K562 (cell line): ENCODE data around the gene GGCT. TPM values are rescaled to one million over a fixed set of nuclear protein-coding genes. Genes with fewer than 3 reads are reported as not detected.

Experiments
- ATAC-seq: fragments of 200-7000 bp; cut with Tn5 transposase; 3 replicates; pipeline ENCODE4 v1.9.1; 2020; ENCODE audit warnings: moderate library complexity
- BruUV-seq: library from RNA; stranded (reverse); fragments of 400-500 nt; replicated peaks from 2 replicates; lab custom pipeline; 2021; lab: Mats Ljungman, UMichigan
- CTCF ChIA-PET: fragments of 300-600 bp; formaldehyde crosslinking; extraction: SDS; loops from one replicate; lab custom pipeline; 2021; ENCODE audit warnings: low intra/inter-chr PET ratio; lab: Yijun Ruan, JAX
- POLR2A ChIA-PET: fragments of 300-600, 350-650 bp; sonication (Branson Sonifier 250); formaldehyde crosslinking; extraction: SDS; loops from one replicate; lab custom pipeline; 2021; ENCODE audit warnings: antibody characterized with exemption, inconsistent platforms; lab: Yijun Ruan, JAX
- DNase-seq, 4 experiments: peaks; one replicate each; pipeline versions ENCODE4 v3.0.0 to v3.0.0-alpha.2; 2011 to 2018; ENCODE audit warnings: low spot score in 3 of 4, mixed read lengths in 3 of 4; ENCODE audit errors: extremely low read depth in 1 of 4
- FAIRE-seq: peaks from 2 replicates; lab custom pipeline; 2011; peaks lifted over from hg19 to GRCh38; lab: Jason Lieb, UNC
- H2AFZ ChIP-seq: 2 replicates; pipeline ENCODE4 v1.6.0; 2011; ENCODE audit warnings: low read depth, low read length, control low read depth, inconsistent platforms
- H3K27ac ChIP-seq: fragments of 200-600 bp; 3 replicates; pipeline ENCODE4 v1.8.0; 2011; ENCODE audit warnings: low read depth, mild to moderate bottlenecking, control low read depth, inconsistent platforms, low read length, moderate library complexity, mixed read lengths; ENCODE audit errors: extremely low read depth
- H3K27me3 ChIP-seq, 2 experiments: fragments of 300-600 bp in 1 of 2; 2 replicates in 1 of 2; 3 replicates in 1 of 2; pipeline versions ENCODE4 v1.6.0 to v1.8.0; 2011; ENCODE audit warnings: inconsistent platforms in 2 of 2, low read length in 2 of 2, mild to moderate bottlenecking in 1 of 2, mixed read lengths in 1 of 2, moderate library complexity in 1 of 2; ENCODE audit not compliant: control insufficient read depth in 2 of 2, insufficient read depth in 2 of 2
- H3K36me3 ChIP-seq: fragments of 300-600 bp; 3 replicates; pipeline ENCODE4 v1.8.0; 2011; ENCODE audit warnings: mild to moderate bottlenecking, low read length, inconsistent platforms; ENCODE audit not compliant: control insufficient read depth, insufficient read depth
- H3K4me1 ChIP-seq, 2 experiments: fragments of 200-600 bp in 1 of 2; replicated peaks in 1 of 2; 2 replicates in 1 of 2; 3 replicates in 1 of 2; pipeline versions ENCODE4 v1.5.1 to v1.8.0; 2011; ENCODE audit warnings: inconsistent platforms in 2 of 2, low read length in 2 of 2, mild to moderate bottlenecking in 1 of 2, mixed read lengths in 1 of 2, moderate library complexity in 1 of 2; ENCODE audit not compliant: control insufficient read depth in 2 of 2, insufficient read depth in 2 of 2
- H3K4me2 ChIP-seq: 2 replicates; pipeline ENCODE4 v1.6.1; 2011; ENCODE audit warnings: low read length, control low read depth, inconsistent platforms, mixed read lengths; ENCODE audit not compliant: insufficient read depth
- H3K4me3 ChIP-seq: fragments of 200-600 bp; sonication (generic), shearing (Covaris generic); 2 replicates; pipeline ENCODE4 v1.5.1; 2016; ENCODE audit warnings: control low read depth, inconsistent platforms
- H3K79me2 ChIP-seq: fragments of 200-600 bp; 3 replicates; pipeline ENCODE4 v1.8.0; 2011; ENCODE audit warnings: low read length, inconsistent platforms; ENCODE audit not compliant: control insufficient read depth, insufficient read depth
- H3K9ac ChIP-seq, 2 experiments: 2 replicates each; pipeline versions ENCODE4 v1.6.0 to v1.6.1; 2011; ENCODE audit warnings: low read depth in 2 of 2, low read length in 2 of 2, control low read depth in 1 of 2, inconsistent platforms in 1 of 2, mild to moderate bottlenecking in 1 of 2, mixed read lengths in 1 of 2; ENCODE audit not compliant: insufficient read depth in 1 of 2
- H3K9me1 ChIP-seq: one replicate; pipeline ENCODE4 v1.6.0; 2011; ENCODE audit warnings: inconsistent platforms, mild to moderate bottlenecking, low read length, moderate library complexity; ENCODE audit not compliant: control insufficient read depth, insufficient read depth
- H3K9me3 ChIP-seq: replicated peaks from 2 replicates; pipeline ENCODE4 v1.5.1; 2011; ENCODE audit warnings: low read depth, low read length, inconsistent platforms; ENCODE audit not compliant: control insufficient read depth, insufficient read depth
- H4K20me1 ChIP-seq: replicated peaks from 2 replicates; pipeline ENCODE4 v1.6.1; 2011; ENCODE audit warnings: low read length, inconsistent platforms, mixed read lengths; ENCODE audit not compliant: control insufficient read depth, insufficient read depth
- CHD4 ChIP-seq: fragments of 200-600 bp; sonication (generic); IDR thresholded peaks from 3 replicates; pipeline ENCODE4 v1.6.1; 2012; ENCODE audit warnings: low read depth, mild to moderate bottlenecking, mixed read lengths, low read length, inconsistent platforms; ENCODE audit not compliant: insufficient read depth, insufficient replicate concordance, poor library complexity, severe bottlenecking
- NBN ChIP-seq: fragments of 450-650 bp; IDR thresholded peaks from 2 replicates; pipeline ENCODE4 v1.6.1; 2016; ENCODE audit warnings: low read depth, mild to moderate bottlenecking
- PCBP2 ChIP-seq: fragments of 200-400 bp; formaldehyde crosslinking; IDR thresholded peaks from 2 replicates; pipeline ENCODE4 v1.6.1; 2018; ENCODE audit warnings: low read length, low read depth, mild to moderate bottlenecking, moderate library complexity; ENCODE audit not compliant: poor library complexity, severe bottlenecking
- PHB ChIP-seq: fragments of 250-450 bp; sonication (Bioruptor Pico); IDR thresholded peaks from 2 replicates; pipeline ENCODE4 v1.5.0; 2021
- PPARD ChIP-seq: fragments of 250-450 bp; sonication (Bioruptor Pico); IDR thresholded peaks from 2 replicates; pipeline ENCODE4 v1.8.0; 2022; ENCODE audit warnings: inconsistent platforms, mild to moderate bottlenecking, moderate library complexity
- U2AF1 ChIP-seq: fragments of 200-400 bp; formaldehyde crosslinking; optimal IDR thresholded peaks from 2 replicates; pipeline ENCODE3; 2017; ENCODE audit warnings: mild to moderate bottlenecking, low read depth, low read length, moderate library complexity
- ZEB2 ChIP-seq: fragments of 450-650 bp; IDR thresholded peaks from 2 replicates; pipeline ENCODE4 v1.6.1; 2016
- ZFPM2 ChIP-seq: fragments of 250-450 bp; sonication (Bioruptor Pico); IDR thresholded peaks from 2 replicates; pipeline ENCODE4 v1.5.1; 2022; ENCODE audit warnings: mild to moderate bottlenecking
- ZNF395 ChIP-seq: fragments of 200-800 bp; sonication (Bioruptor generic); IDR thresholded peaks from 2 replicates; pipeline ENCODE4 v1.6.1; 2017; ENCODE audit warnings: missing genetic modification characterization, missing compliant biosample characterization
- ZNF512 ChIP-seq: IDR thresholded peaks from 2 replicates; pipeline ENCODE4 v1.6.1; 2016; ENCODE audit warnings: missing genetic modification characterization, missing compliant biosample characterization
- ZNF79 ChIP-seq: fragments of 250-450 bp; sonication (Bioruptor Pico); IDR thresholded peaks from 2 replicates; pipeline ENCODE4 v1.4.0; 2020; ENCODE audit warnings: low read depth, mild to moderate bottlenecking, moderate library complexity
- in situ Hi-C: fragments of 300-500 bp; cut with MboI; formaldehyde crosslinking; loops from 4 replicates; pipeline ENCODE4 v1.15.0; 2018; ENCODE audit warnings: inconsistent platforms, mixed read lengths
- intact Hi-C: fragments of 100-400 bp; cut with micrococcal nuclease; formaldehyde crosslinking; loops from 2 replicates; pipeline ENCODE4 v1.14.2; 2022
- polyA plus RNA-seq, 8 experiments: library from polyadenylated mRNA; depleted of rRNA in 4 of 8; stranded (reverse) in 5 of 8; unstranded in 3 of 8; fragments of >200 nt; fragmentation: Nextera tagmentation in 2 of 8; fragmentation: Illumina TruSeq in 1 of 8; extraction: Ambion mirVana in 2 of 8; extraction: Trizol in 1 of 8; gene quantifications; 2 replicates each; pipeline versions ENCODE4 v1.2.1 to v1.2.3, GENCODE V29; 2011 to 2014; ENCODE audit warnings: inconsistent platforms in 1 of 8, missing spikeins in 1 of 8
- total RNA-seq, 7 experiments: library from RNA; depleted of rRNA in 6 of 7; stranded (reverse); fragments of >200 nt in 6 of 7; fragmentation: Illumina TruSeq in 2 of 7; extraction: Trizol in 2 of 7; gene quantifications; 2 replicates each; pipeline versions ENCODE4 v1.2.1 to v1.2.3, GENCODE V29; 2011 to 2021; ENCODE audit warnings: low replicate concordance in 1 of 7
- TF ChIP-seq, protein P1 (sequence below): fragments of 450-650 bp; formaldehyde crosslinking; IDR thresholded peaks from 2 replicates; pipeline ENCODE4 v1.4.0; 2022; ENCODE audit warnings: missing genetic modification characterization
- TF ChIP-seq, protein P2 (sequence below): fragments of 450-650 bp; IDR thresholded peaks from 2 replicates; pipeline ENCODE4 v1.6.1; 2017; ENCODE audit warnings: antibody characterized with exemption

Gene GGCT
- total and polyA plus RNA-seq, 9 of the 15 experiments (the other 6 are each of a cell fraction or from before 2014, with no cell fraction given), result 79.0 to 349 (median 136) TPM

GRCh38 chr7:30528779-30529178 lies 24.1 kb upstream of the GGCT start:
- H3K4me2 ChIP-seq, result no peak overlapping the region
- H3K27ac ChIP-seq, result no peak overlapping the region
- H3K4me3 ChIP-seq, result no peak overlapping the region
- peaks cover 8 to 11% of the 10 kb centered on the region in 2 experiments for H3K4me1 ChIP-seq
- DNase-seq (no peak), FAIRE-seq (no peak), ATAC-seq (no peak)
- H3K9me3 ChIP-seq, result no peaks in the 10 kb centered on the region
- no peak overlapping the region for H3K9ac ChIP-seq
- in situ Hi-C loops (no loop called here), intact Hi-C loops (no loop called here)
- peaks cover 5% of the 10 kb centered on the region for H3K9me1 ChIP-seq
- ChIA-PET CTCF (no interaction called here), POLR2A (interaction anchor here (1.2 kb wide), 1 partner anchor 11 kb away, joined by 3 read pairs; no protein-coding TSS in a partner anchor)
- TF ChIP-seq U2AF1 (no peak), PHB (CRISPR knock-in tag) (no peak), PCBP2 (peak; percentile 21), ZNF512 (peak; percentile 86), ZEB2 (no peak), ZFPM2 (CRISPR knock-in tag) (no peak), ZNF79 (no peak), ZNF395 (CRISPR knock-in tag) (no peak), CHD4 (no peak), PPARD (CRISPR knock-in tag) (no peak), NBN (no peak)
- TF ChIP-seq, protein P1, sequence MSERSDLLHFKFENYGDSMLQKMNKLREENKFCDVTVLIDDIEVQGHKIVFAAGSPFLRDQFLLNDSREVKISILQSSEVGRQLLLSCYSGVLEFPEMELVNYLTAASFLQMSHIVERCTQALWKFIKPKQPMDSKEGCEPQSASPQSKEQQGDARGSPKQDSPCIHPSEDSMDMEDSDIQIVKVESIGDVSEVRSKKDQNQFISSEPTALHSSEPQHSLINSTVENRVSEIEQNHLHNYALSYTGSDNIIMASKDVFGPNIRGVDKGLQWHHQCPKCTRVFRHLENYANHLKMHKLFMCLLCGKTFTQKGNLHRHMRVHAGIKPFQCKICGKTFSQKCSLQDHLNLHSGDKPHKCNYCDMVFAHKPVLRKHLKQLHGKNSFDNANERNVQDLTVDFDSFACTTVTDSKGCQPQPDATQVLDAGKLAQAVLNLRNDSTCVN, result 0 out of 2 replicates have a peak, but pooled peaks have one; percentile 50
- TF ChIP-seq, protein P2, sequence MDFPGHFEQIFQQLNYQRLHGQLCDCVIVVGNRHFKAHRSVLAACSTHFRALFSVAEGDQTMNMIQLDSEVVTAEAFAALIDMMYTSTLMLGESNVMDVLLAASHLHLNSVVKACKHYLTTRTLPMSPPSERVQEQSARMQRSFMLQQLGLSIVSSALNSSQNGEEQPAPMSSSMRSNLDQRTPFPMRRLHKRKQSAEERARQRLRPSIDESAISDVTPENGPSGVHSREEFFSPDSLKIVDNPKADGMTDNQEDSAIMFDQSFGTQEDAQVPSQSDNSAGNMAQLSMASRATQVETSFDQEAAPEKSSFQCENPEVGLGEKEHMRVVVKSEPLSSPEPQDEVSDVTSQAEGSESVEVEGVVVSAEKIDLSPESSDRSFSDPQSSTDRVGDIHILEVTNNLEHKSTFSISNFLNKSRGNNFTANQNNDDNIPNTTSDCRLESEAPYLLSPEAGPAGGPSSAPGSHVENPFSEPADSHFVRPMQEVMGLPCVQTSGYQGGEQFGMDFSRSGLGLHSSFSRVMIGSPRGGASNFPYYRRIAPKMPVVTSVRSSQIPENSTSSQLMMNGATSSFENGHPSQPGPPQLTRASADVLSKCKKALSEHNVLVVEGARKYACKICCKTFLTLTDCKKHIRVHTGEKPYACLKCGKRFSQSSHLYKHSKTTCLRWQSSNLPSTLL, result 0 out of 2 replicates have a peak, but pooled peaks have one; percentile 49
- no peaks in the 10 kb centered on the region for H3K79me2 ChIP-seq
- no peak overlapping the region for H2AFZ ChIP-seq
- H3K27me3 ChIP-seq, result no peaks in the 10 kb centered on the region
- no peaks in the 10 kb centered on the region for H4K20me1 ChIP-seq
- no peaks in the 10 kb centered on the region for H3K36me3 ChIP-seq
- BruUV-seq, result no TSS peak
